CD4-positive, alpha-beta T cell treated with Interleukin-21 for 1 hour (primary cell): ENCODE results near the gene MYCT1.
"Not testable (repeated sequence)": the region's sequence is repeated elsewhere in the genome, so short reads cannot be mapped to it uniquely, and the experiment has no call there.

Source experiments
- DNase-seq: peaks from one replicate; pipeline ENCODE4 v3.0.0-alpha.2; 2020

MYCT1 gene, protein sequence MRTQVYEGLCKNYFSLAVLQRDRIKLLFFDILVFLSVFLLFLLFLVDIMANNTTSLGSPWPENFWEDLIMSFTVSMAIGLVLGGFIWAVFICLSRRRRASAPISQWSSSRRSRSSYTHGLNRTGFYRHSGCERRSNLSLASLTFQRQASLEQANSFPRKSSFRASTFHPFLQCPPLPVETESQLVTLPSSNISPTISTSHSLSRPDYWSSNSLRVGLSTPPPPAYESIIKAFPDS

DNA sequence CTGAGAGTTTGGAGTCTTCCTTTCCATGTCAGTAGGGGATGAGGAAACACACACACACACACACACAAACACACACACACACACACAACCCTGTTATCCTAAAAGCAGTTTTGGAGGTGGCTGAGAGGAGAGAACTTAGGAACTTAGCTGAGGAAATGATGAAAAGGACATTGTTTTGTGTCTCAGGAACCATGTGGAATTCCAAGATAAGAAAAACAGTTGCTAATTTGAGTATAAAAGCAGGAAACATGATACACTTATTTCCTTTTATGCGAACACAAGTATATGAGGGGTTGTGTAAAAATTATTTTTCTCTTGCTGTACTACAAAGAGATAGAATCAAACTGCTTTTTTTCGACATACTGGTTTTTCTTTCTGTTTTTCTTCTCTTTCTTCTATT is at the start of gene MYCT1:
Gene MYCT1, plus strand, starts transcription at position 264 of the 400 bp plus-strand sequence. Its CDS starts 6 bp downstream, at position 270.
- DNase-seq = no peak

DNA sequence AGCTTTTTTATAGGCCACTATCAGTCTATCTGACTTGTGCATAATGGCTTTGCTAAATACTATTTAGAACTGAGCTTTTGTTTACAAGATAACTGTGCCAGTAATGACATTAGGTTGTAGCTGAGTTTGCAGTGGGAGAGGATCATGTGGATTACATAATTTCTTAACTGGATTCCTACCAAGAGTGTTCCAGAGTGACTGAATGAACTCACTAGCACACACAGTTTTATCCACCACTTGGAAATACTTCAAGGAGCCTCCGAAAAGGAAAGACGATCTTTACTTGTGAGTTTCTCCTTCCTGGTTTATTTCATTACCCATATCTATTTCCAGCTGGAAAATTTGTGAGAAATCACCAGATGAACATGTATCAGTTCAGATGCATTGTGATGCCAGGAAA is 49.6 kb upstream of the MYCT1 start:
- DNase-seq = no peak

DNA sequence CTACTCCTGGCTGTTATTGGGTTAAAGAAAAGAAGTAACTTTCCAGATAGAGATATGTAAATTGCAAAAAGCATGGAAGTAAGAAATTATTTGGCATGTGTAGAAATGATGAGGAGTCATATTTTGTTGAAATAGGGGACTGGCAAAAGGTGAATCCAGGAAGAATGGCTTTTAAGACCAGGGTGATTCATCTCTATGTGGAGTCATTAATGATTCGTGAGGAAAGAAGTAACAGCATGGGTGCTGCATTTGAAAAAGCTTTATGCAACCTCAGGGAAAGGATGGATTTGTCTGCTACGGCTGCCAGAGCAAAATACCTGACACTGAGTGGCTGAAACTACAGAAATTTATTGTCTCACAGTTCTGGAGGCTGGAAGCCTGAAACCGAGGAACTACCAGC is 45.7 kb upstream of the MYCT1 start:
- no peak for DNase-seq

DNA sequence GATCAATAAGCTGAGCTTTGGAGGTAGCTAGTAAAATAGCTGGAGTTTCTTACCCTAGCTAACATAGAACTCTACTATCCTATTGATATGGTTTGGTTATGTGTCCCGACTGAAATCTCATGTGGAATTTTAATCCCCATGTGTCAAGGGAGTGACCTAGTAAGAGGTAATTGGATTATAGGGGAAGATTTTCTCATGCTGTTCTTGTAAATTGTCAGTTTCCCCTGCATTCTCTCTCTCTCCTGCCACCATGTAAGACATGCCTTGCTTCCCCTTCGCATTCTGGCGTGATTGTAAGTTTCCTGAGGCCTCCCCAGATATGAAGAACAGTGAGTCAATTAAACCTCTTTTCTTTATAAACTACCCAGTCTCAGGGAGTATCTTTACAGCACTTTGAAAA is 35.9 kb upstream of the MYCT1 start:
- DNase-seq = no peak

DNA sequence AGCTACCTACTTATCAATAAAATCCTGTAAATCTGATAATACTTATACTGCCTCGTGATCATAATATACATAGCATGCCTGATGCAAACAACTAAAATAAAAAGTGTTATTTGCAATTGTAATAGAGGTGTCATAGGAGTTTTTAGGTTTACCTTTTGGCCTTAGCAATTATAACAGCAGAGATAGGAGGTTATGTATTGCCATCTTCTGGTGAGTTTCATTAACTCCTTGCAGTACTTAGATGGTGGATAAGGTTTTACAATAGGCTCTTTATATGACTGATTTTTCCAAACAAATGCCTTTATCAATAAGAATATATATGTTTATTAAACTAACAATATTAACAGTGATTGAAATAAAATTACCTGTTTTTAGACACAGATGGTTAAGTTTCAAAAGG is 27.8 kb upstream of the MYCT1 start:
- peak; percentile 1 for DNase-seq

DNA sequence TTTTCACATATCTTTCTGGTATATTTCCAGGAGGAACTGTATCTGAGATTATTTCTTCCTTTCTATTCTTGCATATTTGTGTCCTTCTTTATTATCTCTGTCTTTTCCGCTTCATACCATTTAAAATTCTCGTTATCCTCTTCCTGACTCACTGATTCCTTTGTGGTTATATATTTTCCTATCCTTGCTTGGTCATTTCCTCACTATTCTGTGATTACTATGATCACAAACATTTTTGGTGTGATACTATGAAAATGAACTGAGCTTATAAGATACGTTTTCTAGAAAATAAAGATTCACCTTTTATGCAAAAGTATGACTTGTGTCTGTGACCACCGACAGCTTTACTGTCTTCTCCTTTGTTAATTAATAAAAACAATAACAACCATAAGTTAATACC is 26.5 kb upstream of the MYCT1 start:
- no peak for DNase-seq

DNA sequence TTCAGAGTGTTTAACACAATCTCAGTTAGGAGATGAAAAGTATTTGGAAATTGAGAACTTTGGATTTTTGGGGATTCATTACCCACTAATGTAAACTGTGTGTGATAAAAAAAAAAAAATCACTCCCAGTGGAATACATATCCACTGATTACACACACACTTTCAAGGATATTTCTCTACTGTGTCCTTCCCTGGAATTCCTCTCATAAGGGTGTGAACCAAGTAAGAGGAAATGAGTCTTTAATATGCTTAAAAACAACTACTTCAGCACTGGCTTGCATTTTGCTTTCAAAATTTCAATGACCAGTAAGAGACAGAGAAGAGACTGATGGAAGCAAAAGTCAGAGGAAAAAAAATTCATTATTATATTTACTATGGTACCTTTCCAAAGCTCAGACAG is 24.5 kb upstream of the MYCT1 start:
- no peak for DNase-seq

DNA sequence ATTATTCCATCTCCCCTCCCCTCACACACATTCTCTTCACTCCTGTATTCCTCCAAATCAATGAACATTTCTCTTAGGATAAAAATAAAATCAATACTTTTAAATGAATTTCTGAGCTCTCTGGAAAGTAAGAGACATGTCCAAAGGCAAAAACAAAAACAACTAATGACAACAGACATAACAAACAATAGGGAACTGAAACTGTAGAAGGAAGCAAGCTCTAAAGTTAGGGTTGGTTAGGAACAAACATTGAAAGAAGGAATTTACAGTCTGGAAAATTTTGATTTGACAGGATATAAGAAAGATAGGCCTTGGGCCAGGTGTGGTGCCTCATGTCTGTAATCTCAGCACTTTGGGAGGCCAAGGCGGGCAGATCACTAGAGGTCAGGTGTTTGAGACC is 17.5 kb upstream of the MYCT1 start:
- DNase-seq = no peak

DNA sequence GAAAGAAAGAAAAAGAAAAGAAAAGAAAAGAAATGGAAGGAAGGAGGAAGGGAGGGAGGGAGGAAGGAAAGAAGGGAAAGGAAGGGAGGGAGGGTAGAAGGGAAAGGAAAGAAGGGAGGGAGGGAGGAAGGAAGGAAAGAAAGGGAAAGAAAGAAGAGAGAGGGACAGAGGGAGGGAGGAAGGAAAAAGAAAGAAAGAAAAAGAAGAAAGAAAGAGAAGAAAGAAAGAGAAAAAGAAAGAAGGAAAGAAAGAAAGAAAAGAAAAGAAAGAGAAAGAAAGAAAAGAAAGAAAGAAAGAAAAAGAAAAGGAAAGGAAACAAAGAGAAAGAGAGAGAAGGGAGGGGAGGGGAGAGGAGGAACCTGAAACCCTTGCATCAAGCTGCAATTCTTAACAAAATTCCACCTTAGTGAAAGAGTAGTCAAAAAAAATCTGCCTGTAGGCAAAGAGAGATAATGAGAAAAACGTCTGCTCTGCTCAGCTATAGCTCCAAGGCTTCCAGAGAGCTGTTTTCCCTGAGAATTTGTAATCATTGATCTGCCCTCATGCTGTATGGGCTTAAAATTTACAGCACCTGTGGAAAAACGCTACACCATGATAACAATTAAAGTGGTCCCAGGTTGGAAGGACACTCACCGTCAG is 16.7 kb upstream of the MYCT1 start:
- DNase-seq = no peak

DNA sequence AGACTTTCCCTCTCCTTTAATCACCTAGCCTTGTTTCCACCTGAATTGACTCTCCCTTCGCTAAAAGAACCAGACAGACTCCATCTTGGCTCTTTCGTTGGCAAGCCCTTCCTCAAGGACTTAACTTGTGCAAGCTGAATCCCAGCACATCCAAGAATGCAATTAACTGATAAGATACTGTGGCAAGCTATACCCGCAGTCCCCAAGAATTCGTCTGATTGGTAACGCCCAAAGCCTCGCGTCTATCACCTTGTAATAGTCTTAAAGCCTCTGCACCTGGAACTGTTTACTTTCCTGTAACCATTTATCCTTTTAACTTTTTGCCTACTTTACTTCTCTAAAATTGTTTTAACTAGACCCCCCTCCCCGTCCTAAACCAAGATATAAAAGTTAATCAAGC is 15.6 kb upstream of the MYCT1 start:
- DNase-seq = no peak

DNA sequence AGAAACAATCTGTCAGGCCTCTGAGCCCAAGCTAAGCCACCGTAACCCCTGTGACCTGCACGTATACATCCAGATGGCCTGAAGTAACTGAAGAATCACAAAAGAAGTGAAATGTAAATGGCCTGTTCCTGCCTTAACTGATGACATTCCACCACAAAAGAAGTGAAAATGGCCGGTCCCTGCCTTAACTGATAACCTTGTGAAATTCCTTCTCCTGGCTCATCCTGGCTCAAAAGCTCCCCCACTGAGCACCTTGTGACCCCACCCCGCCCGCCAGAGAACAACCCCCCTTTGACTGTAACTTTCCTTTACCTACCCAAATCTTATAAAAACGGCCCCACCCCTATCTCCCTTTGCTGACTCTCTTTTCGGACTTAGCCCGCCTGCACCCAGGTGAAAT is 14.8 kb upstream of the MYCT1 start:
- DNase-seq = not testable (repeated sequence)

DNA sequence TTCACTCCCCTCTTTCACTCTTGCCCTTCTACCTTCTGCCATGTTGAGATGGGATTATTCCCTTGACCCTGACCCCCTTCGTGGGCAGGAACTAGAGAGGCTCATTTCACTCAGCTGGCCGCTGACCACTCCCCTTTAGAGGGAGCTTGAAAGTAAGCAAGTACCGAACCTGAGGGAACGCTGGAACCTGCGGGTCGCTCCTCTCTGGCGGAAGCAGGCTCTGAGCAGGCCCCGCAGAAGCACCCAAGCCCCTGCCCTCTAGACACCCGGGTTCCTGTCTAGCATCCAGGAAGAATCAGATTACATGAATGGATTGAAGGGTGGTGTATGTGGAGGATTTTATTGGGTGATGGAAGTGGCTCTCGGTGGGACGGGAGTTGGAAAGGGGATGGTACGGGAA is 11.9 kb upstream of the MYCT1 start:
- no peak for DNase-seq

DNA sequence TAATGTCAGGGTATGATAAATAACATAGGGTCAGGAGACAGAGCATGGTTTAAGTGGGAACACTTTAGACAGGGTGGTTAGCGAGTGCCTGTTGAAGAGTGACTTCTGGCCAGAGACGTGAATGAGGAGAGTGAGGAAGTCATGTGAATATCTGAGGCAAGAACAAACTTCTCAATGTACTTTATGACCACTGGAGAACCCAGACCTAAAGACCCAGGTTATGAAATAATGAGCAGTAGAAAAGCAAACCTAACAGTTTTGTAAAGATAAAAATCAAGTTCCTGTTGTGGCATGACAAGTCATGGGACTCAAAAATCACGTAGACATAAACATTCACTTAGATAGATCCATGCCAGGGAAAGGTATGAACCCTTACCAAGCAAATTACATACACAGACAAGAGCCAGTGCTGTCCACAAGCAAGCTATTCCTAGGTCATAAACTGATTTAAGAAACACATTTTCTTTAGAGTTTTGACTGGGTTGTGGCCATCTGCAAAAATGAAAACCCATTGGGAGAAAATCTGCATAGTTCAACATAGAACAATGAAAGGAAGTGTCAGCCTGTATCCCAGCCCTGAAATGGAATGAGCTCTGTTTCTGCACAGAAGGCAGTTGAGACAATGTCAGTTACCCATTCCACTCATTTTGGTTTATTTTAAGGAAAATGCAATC is 2.2 kb upstream of the MYCT1 start:
- DNase-seq = no peak

DNA sequence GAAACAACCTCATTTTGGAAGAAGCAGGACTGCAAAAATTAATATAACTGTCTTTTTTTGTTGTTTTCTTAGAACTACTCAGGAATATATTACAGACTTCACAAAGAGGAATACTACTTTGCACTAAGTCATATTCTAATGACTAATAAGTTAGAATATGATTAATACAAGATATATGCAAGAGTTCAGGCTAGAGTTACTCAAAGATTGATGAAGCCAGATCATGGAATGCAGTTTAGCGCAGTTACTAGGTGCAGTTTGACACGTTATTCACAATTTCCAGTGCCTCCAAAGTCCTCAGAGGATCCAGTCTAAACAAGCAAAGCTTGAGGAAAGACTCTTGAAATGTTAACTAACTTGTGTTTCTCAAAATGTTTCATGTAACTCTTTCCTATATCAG is 1.2 kb upstream of the MYCT1 start:
- no peak for DNase-seq

DNA sequence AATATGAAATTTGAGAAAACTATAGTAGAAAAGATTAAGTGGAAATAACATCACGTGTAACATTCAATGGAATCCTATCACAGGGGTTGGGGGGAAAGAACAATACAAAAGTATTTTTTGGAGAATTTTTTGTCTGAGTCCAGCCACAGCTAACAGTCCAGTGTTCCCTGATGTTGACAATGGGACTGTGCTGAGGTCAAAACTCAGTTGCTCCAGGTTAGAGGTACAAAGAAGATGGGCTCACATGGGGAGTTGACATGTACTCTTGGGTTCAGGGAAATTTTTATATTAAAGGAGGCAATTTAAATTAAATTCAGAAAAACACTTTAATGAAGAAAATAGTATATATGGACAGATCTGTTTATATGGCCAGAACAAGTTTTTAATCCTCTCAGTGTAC is 995 bp downstream of the MYCT1 start:
- DNase-seq = no peak

DNA sequence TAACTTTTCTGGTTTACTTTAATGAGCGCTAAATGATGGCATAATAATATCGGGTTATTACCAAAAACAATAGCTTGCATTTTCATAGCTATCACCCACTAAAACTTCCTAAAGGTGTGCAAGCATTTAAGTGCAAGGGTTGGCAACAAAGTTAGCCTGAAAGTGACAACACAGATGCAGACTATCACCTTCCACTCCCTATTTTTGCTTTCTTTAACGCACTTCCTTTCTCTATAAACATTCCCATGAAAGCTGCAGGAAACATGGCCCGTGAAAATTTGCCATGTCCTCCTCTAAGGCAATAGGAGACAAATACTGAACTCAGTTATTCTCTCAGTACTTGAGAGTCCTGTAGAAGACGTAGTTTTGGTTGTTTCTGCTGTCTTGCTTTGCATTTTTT is 2.7 kb downstream of the MYCT1 start:
- DNase-seq = no peak

DNA sequence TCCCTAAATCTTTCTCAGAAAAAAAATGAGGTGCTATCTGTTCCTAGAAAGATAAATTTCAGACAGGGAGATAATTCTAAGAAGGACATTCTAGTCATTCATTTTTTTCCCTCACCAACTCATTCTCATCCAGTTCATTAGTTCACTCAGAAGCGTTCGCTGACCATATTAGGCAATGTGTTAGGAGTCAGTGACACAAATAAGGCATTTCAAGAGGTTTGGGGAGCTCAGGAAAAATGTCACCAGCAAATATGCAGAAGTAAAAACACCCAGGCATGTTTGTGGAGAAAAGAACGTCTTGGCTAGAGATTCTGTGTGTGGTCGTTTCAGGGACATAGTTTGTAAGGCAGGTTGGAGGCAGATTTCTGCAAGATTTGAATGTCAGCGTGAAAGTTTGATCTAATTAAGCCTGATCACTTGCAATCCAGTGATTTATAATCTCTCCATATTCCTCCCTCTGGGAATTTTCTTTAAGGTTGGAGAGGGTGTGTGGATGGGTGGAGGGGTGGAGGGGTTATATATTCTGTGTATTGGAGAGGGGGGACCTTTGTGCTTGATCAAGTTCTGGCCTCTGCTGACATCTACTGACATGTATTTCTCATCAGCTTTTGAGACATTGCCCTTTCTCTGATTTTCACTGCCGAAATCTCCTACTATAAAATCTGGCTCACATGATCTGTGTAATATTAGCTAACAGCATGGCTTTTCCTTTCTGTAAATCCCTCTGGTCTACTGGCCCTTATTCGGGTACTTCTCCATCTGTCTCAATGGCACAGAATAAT is 3.6 kb downstream of the MYCT1 start:
- no peak for DNase-seq

DNA sequence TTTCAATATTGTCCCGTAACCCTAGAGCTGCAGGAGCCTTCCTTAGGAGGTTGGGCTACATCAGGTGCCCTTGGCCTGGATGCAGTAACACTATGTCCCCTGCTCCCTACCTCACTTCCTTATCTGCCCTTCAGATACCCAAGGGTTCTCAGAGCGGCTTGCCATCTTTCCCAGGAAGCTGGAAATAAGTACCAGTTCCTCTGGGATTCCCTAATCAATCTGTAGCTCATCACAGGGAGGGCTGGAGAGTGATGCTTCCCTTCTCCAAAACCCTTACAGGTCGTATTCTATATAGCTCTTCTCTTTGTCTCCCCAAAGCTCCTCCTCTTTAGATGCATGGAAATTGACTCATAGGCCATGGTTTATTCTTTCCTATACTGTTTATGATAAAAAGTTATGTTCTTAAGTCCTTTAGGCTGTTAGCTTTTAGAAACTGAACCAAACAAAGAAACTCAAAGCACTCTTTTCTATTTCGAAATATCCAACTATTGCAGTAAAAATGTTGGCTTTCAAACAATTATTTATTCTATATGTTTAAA is 4.2 kb downstream of the MYCT1 start:
- no peak for DNase-seq

DNA sequence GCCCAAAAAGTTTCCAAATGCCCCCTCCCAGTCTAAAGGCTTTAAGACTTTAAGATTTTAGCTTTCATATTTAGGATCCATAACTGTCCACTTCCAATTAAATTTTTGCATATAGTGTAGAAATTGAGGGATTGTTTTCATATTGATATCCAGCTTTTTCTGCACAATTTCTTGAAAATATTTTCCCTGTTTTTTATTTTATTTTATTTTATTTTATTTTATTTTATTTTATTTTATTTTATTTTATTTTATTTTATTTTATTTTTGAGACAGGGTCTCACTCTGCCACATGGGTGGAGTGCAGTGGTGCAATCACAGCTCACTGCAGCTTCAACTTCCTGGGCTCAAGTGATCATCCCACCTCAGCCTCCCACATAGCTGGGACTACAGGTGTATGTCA is 6.1 kb downstream of the MYCT1 start:
- DNase-seq = not testable (repeated sequence)

DNA sequence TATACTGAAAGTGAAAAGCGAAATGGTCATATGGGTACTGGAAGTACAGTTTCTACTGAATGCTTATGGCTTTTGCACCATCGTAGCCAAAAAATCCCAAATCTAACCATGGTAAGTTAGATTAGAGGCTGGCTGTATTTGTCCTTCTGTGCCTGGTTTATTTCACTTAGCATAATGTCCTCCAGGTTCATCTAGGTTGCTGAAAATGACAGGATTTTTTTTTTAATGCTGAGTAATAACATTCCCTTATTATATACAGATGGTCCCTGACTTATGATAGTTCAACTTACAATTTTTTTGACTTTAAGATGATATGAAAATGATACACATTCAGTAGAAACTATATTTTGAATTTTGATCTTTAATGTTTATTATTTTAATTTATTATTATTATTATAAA is 7.6 kb downstream of the MYCT1 start:
- DNase-seq = no peak

DNA sequence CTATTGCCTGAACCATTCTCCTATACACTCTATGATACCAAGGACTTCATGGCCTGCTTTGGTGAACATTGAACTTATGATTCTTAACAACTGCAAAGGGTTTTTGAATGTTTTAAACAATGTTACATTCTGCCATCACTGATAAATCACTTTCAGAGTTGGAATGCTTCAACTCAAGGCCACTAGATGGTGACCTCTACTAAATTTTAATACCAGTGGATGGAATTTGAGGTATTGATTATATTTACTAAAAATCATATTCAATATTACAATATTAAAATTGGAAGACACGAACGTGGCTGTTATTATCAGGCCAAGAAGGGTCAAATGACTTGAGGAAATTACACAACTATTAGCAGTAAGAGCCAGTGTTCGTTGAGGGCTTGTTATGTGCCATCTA is 18.6 kb downstream of the MYCT1 start:
- no peak for DNase-seq

DNA sequence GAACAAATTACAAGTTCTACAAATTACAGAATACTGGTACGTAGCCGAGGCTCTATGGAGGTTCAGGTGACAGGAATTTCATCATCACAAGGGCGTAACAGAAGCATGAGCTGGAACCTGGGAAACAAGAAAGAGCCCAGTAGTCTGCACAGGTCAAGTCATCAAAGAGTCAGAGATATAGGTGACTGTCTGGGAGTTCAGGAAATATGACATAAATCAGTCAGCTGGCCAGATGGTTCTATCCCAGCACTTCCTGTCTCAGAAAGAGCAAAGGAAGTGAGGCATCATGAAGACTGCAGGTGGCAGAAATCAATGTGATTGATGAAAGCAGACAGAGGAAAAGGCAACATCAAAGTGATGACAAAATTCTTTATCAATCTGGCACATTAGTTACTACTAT is 23.3 kb downstream of the MYCT1 start:
- DNase-seq = no peak

DNA sequence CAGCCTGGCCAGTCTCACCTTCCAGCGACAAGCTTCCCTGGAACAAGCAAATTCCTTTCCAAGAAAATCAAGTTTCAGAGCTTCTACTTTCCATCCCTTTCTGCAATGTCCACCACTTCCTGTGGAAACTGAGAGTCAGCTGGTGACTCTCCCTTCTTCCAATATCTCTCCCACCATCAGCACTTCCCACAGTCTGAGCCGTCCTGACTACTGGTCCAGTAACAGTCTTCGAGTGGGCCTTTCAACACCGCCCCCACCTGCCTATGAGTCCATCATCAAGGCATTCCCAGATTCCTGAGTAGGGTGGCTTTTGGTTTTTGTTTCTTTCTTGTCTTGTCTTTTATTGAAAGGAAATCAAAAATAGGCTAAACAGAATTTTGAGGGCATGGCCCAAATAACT is 24.3 kb downstream of the MYCT1 start:
- no peak for DNase-seq

DNA sequence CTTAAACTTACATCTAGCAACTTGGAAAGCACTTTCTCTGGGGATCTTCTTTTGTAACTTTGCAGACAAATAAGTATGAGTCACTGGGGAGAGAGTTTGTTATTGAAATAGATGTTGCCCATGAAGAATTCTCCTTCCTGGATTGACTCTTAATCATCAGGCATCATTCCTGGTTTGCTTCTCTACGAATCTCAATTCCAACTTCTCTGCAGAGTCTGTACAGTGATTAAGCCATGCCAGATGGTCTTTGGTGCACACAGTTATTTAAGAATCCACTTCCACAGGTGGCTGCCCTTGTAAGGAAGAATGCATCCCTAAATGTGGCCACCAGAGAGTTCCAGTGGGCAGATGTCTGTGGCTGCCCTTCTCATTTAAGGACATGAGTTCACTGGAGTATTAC is 25.7 kb downstream of the MYCT1 start:
- DNase-seq = no peak
